Panc1 (cell line): ENCODE data around the gene BIK. TPM values are rescaled to one million over a fixed set of nuclear protein-coding genes. Genes with fewer than 3 reads are reported as not detected.

Source experiments
- ATAC-seq: fragments of 200-7000 bp; cut with Tn5 transposase; 2 replicates; pipeline ENCODE4 v1.9.1; 2020; ENCODE audit warnings: mild to moderate bottlenecking, moderate library complexity
- BruUV-seq: library from RNA; stranded (reverse); fragments of 400-500 nt; replicated peaks from 2 replicates; lab custom pipeline; 2021; lab: Mats Ljungman, UMichigan
- CTCF ChIA-PET: fragments of 300-600 bp; sonication (Branson Sonifier 250); formaldehyde crosslinking; loops from one replicate; lab custom pipeline; 2022; ENCODE audit warnings: antibody characterized with exemption; lab: Charles Lee
- POLR2A ChIA-PET: fragments of 300-600 bp; sonication (Branson Sonifier 250); formaldehyde crosslinking; loops from one replicate; lab custom pipeline; 2022; ENCODE audit warnings: antibody characterized with exemption; lab: Charles Lee
- DNase-seq: peaks from one replicate; pipeline ENCODE4 v3.0.0-alpha.2; 2010; ENCODE audit warnings: low read depth, low spot score
- H3K27ac ChIP-seq: 2 replicates; pipeline ENCODE4 v1.5.1; 2011; ENCODE audit warnings: mild to moderate bottlenecking, low read length, inconsistent platforms
- H3K27me3 ChIP-seq: fragments of 200-500 bp; sonication (Bioruptor generic); 2 replicates; pipeline ENCODE4 v1.6.0; 2014; ENCODE audit warnings: low read length, inconsistent platforms; ENCODE audit not compliant: control insufficient read depth, insufficient read depth
- H3K36me3 ChIP-seq: fragments of 200-500 bp; sonication (Bioruptor generic); 2 replicates; pipeline ENCODE4 v1.5.1; 2014; ENCODE audit warnings: inconsistent platforms, mild to moderate bottlenecking, low read length, moderate library complexity; ENCODE audit not compliant: control insufficient read depth, insufficient read depth
- H3K4me1 ChIP-seq: 2 replicates; pipeline ENCODE4 v1.5.1; 2011; ENCODE audit warnings: inconsistent platforms, mild to moderate bottlenecking, low read length, moderate library complexity; ENCODE audit not compliant: control insufficient read depth, insufficient read depth
- H3K4me3 ChIP-seq, 2 experiments: 2 replicates each; pipeline ENCODE4 v1.5.1; 2011 to 2012; ENCODE audit warnings: low read depth in 2 of 2, low read length in 2 of 2, mild to moderate bottlenecking in 2 of 2, inconsistent platforms in 1 of 2, moderate library complexity in 1 of 2
- H3K9me3 ChIP-seq: fragments of 200-500 bp; sonication (Bioruptor generic); 2 replicates; pipeline ENCODE4 v1.5.1; 2014; ENCODE audit warnings: low read depth, mild to moderate bottlenecking, inconsistent platforms, low read length, moderate library complexity; ENCODE audit not compliant: control insufficient read depth, insufficient read depth
- POLR2AphosphoS5 ChIP-seq: IDR thresholded peaks from 2 replicates; pipeline ENCODE4 v1.6.1; 2012; ENCODE audit warnings: mild to moderate bottlenecking, low read depth, low read length, moderate library complexity
- REST ChIP-seq, 2 experiments: IDR thresholded peaks; 2 replicates each; pipeline ENCODE4 v1.6.1; 2011 to 2012; ENCODE audit warnings: low read depth in 2 of 2, control low read depth in 1 of 2, low read length in 1 of 2, mild to moderate bottlenecking in 1 of 2, moderate library complexity in 1 of 2; ENCODE audit not compliant: insufficient read depth in 1 of 2
- SIN3A ChIP-seq: IDR thresholded peaks from 2 replicates; pipeline ENCODE4 v1.6.1; 2012; ENCODE audit warnings: low read depth, mild to moderate bottlenecking, low read length, moderate library complexity, borderline replicate concordance; ENCODE audit not compliant: insufficient read depth
- TCF7L2 ChIP-seq: IDR thresholded peaks from 2 replicates; pipeline ENCODE4 v1.6.1; 2011; ENCODE audit warnings: mild to moderate bottlenecking, low read depth, low read length, inconsistent platforms
- in situ Hi-C: cut with HindIII; loops from 2 replicates; pipeline ENCODE4 v1.10.0; 2016; ENCODE audit warnings: low sequenced_read_pairs, low pct_unique_long_range_greater_than_20kb
- intact Hi-C: fragments of 100-400 bp; cut with micrococcal nuclease; formaldehyde crosslinking; loops from one replicate; pipeline ENCODE4 v1.10.0; 2022; ENCODE audit not compliant: unreplicated experiment
- total RNA-seq: library from RNA; stranded (reverse); gene quantifications from one replicate; pipeline ENCODE4 v1.2.1, GENCODE V29; 2021; ENCODE audit not compliant: unreplicated experiment
- TF ChIP-seq, protein P1 (sequence below): fragments of 450-650 bp; IDR thresholded peaks from 2 replicates; pipeline ENCODE4 v1.5.1; 2017; ENCODE audit warnings: mild to moderate bottlenecking

BIK gene
- total RNA-seq, 1 experiment from 2014 or later: 0.18 TPM

GRCh38 chr22:43156413-43156812, 45.9 kb downstream of the BIK start:
- TF ChIP-seq REST (IDR thresholded peaks at IDR 0.05; ENCODE audit: insufficient read depth in 1 of 2, low read depth in 2 of 2, low read length in 1 of 2) (no peak), TCF7L2 (no peak), POLR2AphosphoS5 (no peak), SIN3A (no peak)
- TF ChIP-seq, protein P1, sequence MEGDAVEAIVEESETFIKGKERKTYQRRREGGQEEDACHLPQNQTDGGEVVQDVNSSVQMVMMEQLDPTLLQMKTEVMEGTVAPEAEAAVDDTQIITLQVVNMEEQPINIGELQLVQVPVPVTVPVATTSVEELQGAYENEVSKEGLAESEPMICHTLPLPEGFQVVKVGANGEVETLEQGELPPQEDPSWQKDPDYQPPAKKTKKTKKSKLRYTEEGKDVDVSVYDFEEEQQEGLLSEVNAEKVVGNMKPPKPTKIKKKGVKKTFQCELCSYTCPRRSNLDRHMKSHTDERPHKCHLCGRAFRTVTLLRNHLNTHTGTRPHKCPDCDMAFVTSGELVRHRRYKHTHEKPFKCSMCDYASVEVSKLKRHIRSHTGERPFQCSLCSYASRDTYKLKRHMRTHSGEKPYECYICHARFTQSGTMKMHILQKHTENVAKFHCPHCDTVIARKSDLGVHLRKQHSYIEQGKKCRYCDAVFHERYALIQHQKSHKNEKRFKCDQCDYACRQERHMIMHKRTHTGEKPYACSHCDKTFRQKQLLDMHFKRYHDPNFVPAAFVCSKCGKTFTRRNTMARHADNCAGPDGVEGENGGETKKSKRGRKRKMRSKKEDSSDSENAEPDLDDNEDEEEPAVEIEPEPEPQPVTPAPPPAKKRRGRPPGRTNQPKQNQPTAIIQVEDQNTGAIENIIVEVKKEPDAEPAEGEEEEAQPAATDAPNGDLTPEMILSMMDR: no peak
- POLR2A ChIA-PET: no interaction called here
- no peak for DNase-seq
- H3K27ac ChIP-seq: no peak overlapping the region
- no peak overlapping the region for H3K4me3 ChIP-seq
- H3K4me1 ChIP-seq: peaks cover 6% of the 10 kb centered on the region; the same call in 1 of the 2 replicates
- intact Hi-C loops: no loop called here
- H3K27me3 ChIP-seq: no peaks in the 10 kb centered on the region
- BruUV-seq: no TSS peak
- ATAC-seq: no peak
- in situ Hi-C loops: no loop called here
- no peaks in the 10 kb centered on the region for H3K36me3 ChIP-seq
- CTCF ChIA-PET: interaction anchor here (0.6 kb wide), 1 partner anchor 34 kb away, joined by 3 read pairs; no protein-coding TSS in a partner anchor
- no peaks in the 10 kb centered on the region for H3K9me3 ChIP-seq

DNA sequence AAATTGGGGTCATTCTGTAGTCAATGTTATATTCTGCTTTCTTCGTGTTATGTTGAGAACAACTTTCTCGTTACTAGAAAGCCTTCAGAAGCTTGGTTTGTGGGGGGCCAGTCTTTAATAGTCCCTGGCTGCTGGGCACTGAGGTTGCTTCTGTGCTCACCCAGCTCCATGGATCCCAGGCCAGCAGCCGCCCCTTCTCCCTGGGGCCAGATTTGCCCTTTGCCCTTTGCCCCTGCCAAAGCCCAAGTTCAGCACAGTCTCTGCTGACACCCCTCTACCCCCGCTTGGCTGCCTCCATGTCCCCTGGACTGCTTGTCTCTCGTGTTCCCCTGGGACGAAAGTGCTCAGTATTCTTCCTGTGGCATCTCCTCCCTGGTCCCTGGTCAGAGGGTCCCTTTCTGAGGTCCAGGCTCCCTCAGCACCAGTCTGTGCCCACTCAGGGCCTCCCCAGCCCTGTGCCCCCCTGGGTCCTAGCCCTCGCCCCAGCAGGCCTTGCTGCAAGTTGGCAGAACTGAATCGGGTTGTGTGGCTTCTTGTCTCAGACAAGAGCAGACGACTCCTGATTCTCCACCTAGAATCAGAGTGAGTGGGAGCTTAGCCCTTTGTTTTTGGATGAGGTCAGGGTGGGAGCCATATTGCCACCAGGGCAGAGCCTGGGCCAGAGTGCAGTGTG, 47.5 kb downstream of the BIK start:
- no TSS peak for BruUV-seq
- no peak overlapping the region for H3K27ac ChIP-seq
- in situ Hi-C loops: no loop called here
- peaks cover 6% of the 10 kb centered on the region; the same call in 1 of the 2 replicates for H3K4me1 ChIP-seq
- no peak overlapping the region for H3K4me3 ChIP-seq
- H3K27me3 ChIP-seq: no peaks in the 10 kb centered on the region
- POLR2A ChIA-PET: no interaction called here
- no peaks in the 10 kb centered on the region for H3K9me3 ChIP-seq
- no peaks in the 10 kb centered on the region for H3K36me3 ChIP-seq
- intact Hi-C loops: no loop called here
- no peak for ATAC-seq
- CTCF ChIA-PET: interaction anchor here (0.5 kb wide), 1 partner anchor 50 kb away, joined by 6 read pairs; no protein-coding TSS in a partner anchor
- DNase-seq: no peak
- TF ChIP-seq TCF7L2 (no peak), SIN3A (no peak), REST (IDR thresholded peaks at IDR 0.05; ENCODE audit: insufficient read depth in 1 of 2, low read depth in 2 of 2, low read length in 1 of 2) (no peak), POLR2AphosphoS5 (no peak)
- TF ChIP-seq, protein P1: no peak
